A673 (cell line): ENCODE measurements around the gene CPN2.

ENCODE experiments used
- CTCF ChIP-seq: fragments of 300-800, 200-600 bp; sonication (generic); conservative IDR thresholded peaks from 2 replicates; pipeline ENCODE4 v1.5.1; 2017; ENCODE audit warnings: low read depth, mild to moderate bottlenecking, antibody characterized with exemption, low read length, moderate library complexity, mixed read lengths
- EZH2 ChIP-seq: fragments of 200-600 bp; sonication (generic); IDR thresholded peaks from 2 replicates; pipeline ENCODE4 v1.6.1; 2017; ENCODE audit warnings: borderline replicate concordance, low read depth, mild to moderate bottlenecking, mixed read lengths, antibody characterized with exemption, low read length; ENCODE audit not compliant: poor library complexity, severe bottlenecking

GRCh38 chr3:194395778-194396538 is 44.8 kb upstream of the CPN2 start:
- TF ChIP-seq CTCF (no peak), EZH2 (no peak)
